GM12878 (cell line): ENCODE results near the gene DNAJB6. TPM values are rescaled to one million over a fixed set of nuclear protein-coding genes. Genes with fewer than 3 reads are reported as not detected.

Experiments used
- ATAC-seq: fragments of 200-7000 bp; cut with Tn5 transposase; 3 replicates; pipeline ENCODE4 v1.9.1; 2020; ENCODE audit warnings: mild to moderate bottlenecking, moderate library complexity
- BruUV-seq: library from RNA; stranded (reverse); fragments of 400-500 nt; replicated peaks from 2 replicates; lab custom pipeline; 2021; lab: Mats Ljungman, UMichigan
- CTCF ChIA-PET: fragments of 300-600 bp; sonication (Branson Sonifier 250); formaldehyde crosslinking; extraction: SDS; loops from one replicate; lab custom pipeline; 2021; ENCODE audit warnings: inconsistent platforms; lab: Yijun Ruan, JAX
- POLR2A ChIA-PET: fragments of 350-600 bp; formaldehyde crosslinking; extraction: SDS; loops from one replicate; lab custom pipeline; 2021; ENCODE audit warnings: inconsistent platforms; lab: Charles Lee
- RAD21 ChIA-PET: fragments of 300-600 bp; sonication (Branson Sonifier 250); formaldehyde crosslinking; loops from one replicate; lab custom pipeline; 2023; ENCODE audit warnings: antibody characterized with exemption; ENCODE audit not compliant: unreplicated experiment; lab: Charles Lee
- SMC1A ChIA-PET: fragments of 300-600 bp; sonication (Branson Sonifier 250); formaldehyde crosslinking; loops from one replicate; lab custom pipeline; 2023; ENCODE audit not compliant: unreplicated experiment, uncharacterized antibody; lab: Charles Lee
- DNase-seq: peaks from one replicate; pipeline ENCODE4 v3.0.0-alpha.2; 2011; ENCODE audit warnings: low read depth, low spot score
- FAIRE-seq: peaks from 3 replicates; lab custom pipeline; 2011; peaks lifted over from hg19 to GRCh38; lab: Jason Lieb, UNC
- H2AFZ ChIP-seq: 2 replicates; pipeline ENCODE4 v1.6.0; 2011; ENCODE audit warnings: low read depth, low read length, control low read depth; ENCODE audit not compliant: control insufficient read depth
- H3K27ac ChIP-seq: 2 replicates; pipeline ENCODE4 v1.5.1; 2011; ENCODE audit warnings: control low read depth; ENCODE audit not compliant: control insufficient read depth, insufficient read depth
- H3K27me3 ChIP-seq, 2 experiments: replicated peaks in 1 of 2; 2 replicates each; pipeline versions ENCODE4 v1.6.0 to v1.6.1; 2011; ENCODE audit warnings: low read length in 1 of 2; ENCODE audit not compliant: control insufficient read depth in 2 of 2, insufficient read depth in 2 of 2
- H3K36me3 ChIP-seq, 2 experiments: 2 replicates each; pipeline ENCODE4 v1.5.1; 2011; ENCODE audit warnings: low read length in 1 of 2; ENCODE audit not compliant: control insufficient read depth in 2 of 2, insufficient read depth in 2 of 2
- H3K4me1 ChIP-seq: 2 replicates; pipeline ENCODE4 v1.6.1; 2011; ENCODE audit warnings: mild to moderate bottlenecking, low read length, moderate library complexity, mixed read lengths; ENCODE audit not compliant: control insufficient read depth, insufficient read depth
- H3K4me2 ChIP-seq: 2 replicates; pipeline ENCODE4 v1.6.0; 2011; ENCODE audit warnings: control low read depth; ENCODE audit not compliant: control insufficient read depth, insufficient read depth
- H3K4me3 ChIP-seq: fragments of 200-600 bp; sonication (generic); 2 replicates; pipeline ENCODE4 v1.5.1; 2016
- H3K79me2 ChIP-seq: 2 replicates; pipeline ENCODE4 v1.6.0; 2011; ENCODE audit warnings: low read length; ENCODE audit not compliant: control insufficient read depth, insufficient read depth
- H3K9ac ChIP-seq: 2 replicates; pipeline ENCODE4 v1.8.0; 2011; ENCODE audit warnings: low read length, control low read depth, mixed read lengths; ENCODE audit not compliant: control insufficient read depth, insufficient read depth
- H3K9me3 ChIP-seq: replicated peaks from 3 replicates; pipeline ENCODE4 v1.5.1; 2011; ENCODE audit warnings: mild to moderate bottlenecking, low read length; ENCODE audit not compliant: control insufficient read depth, insufficient read depth
- H4K20me1 ChIP-seq: 2 replicates; pipeline ENCODE4 v1.6.0; 2011; ENCODE audit not compliant: control insufficient read depth, insufficient read depth
- CBX3 ChIP-seq: fragments of 200-600 bp; sonication (generic); IDR thresholded peaks from 2 replicates; pipeline ENCODE4 v1.6.1; 2016; ENCODE audit warnings: low read depth, borderline replicate concordance
- CBX5 ChIP-seq: sonication (generic); IDR thresholded peaks from 2 replicates; pipeline ENCODE4 v1.6.1; 2016; ENCODE audit warnings: low read depth, moderate library complexity, mild to moderate bottlenecking, inconsistent platforms
- CREM ChIP-seq: IDR thresholded peaks from 2 replicates; pipeline ENCODE4 v1.6.1; 2014; ENCODE audit warnings: antibody characterized with exemption, low read depth
- EED ChIP-seq: sonication (generic); IDR thresholded peaks from 2 replicates; pipeline ENCODE4 v1.6.1; 2016; ENCODE audit warnings: antibody characterized with exemption, low read depth
- ESRRA ChIP-seq: IDR thresholded peaks from 2 replicates; pipeline ENCODE4 v1.6.1; 2012; ENCODE audit warnings: mild to moderate bottlenecking, low read length, improper control_type of control experiment
- FOXK2 ChIP-seq: fragments of 450-650 bp; IDR thresholded peaks from 2 replicates; pipeline ENCODE4 v1.6.1; 2017; ENCODE audit warnings: mild to moderate bottlenecking, moderate library complexity
- MXI1 ChIP-seq: fragments of 150-350 bp; IDR thresholded peaks from 2 replicates; pipeline ENCODE4 v1.6.1; 2011; ENCODE audit warnings: low read depth, mild to moderate bottlenecking, inconsistent platforms, low read length, improper control_type of control experiment
- PAX8 ChIP-seq: fragments of 450-650 bp; IDR thresholded peaks from 2 replicates; pipeline ENCODE4 v1.6.1; 2017; ENCODE audit warnings: mild to moderate bottlenecking, moderate library complexity
- RELA ChIP-seq: fragments of 450-650 bp; IDR thresholded peaks from 2 replicates; pipeline ENCODE4 v1.8.0; 2014; ENCODE audit warnings: borderline replicate concordance; ENCODE audit not compliant: partially characterized antibody
- SIN3A ChIP-seq: IDR thresholded peaks from 2 replicates; pipeline ENCODE4 v1.6.1; 2012; ENCODE audit warnings: low read depth, low read length, improper control_type of control experiment
- SMAD1 ChIP-seq: fragments of 450-650 bp; IDR thresholded peaks from 2 replicates; pipeline ENCODE4 v1.6.1; 2018; ENCODE audit warnings: mild to moderate bottlenecking, low read depth; ENCODE audit not compliant: partially characterized antibody
- SMAD5 ChIP-seq: IDR thresholded peaks from 2 replicates; pipeline ENCODE4 v1.6.1; 2016; ENCODE audit warnings: antibody characterized with exemption, low read depth
- ZNF274 ChIP-seq: IDR thresholded peaks from one replicate; pipeline ENCODE4 v1.8.0; 2011; ENCODE audit not compliant: insufficient read length, insufficient read depth
- WGBS: methylation state at CpG from one replicate; pipeline ENCODE4 v1.1.6; 2016; ENCODE audit warnings: low lambda C conversion rate; ENCODE audit not compliant: insufficient replicate concordance, insufficient coverage; ENCODE audit errors: missing lambda C conversion rate; 5-methylcytosine and 5-hydroxymethylcytosine counted together
- in situ Hi-C: fragments of 300-500 bp; cut with MboI; formaldehyde crosslinking; loops from 9 replicates; pipeline ENCODE4 v1.14.3; 2018; ENCODE audit warnings: mixed read lengths
- intact Hi-C: fragments of 100-400 bp; cut with micrococcal nuclease; formaldehyde crosslinking; loops from one replicate; pipeline ENCODE4 v1.14.2; 2022; ENCODE audit not compliant: unreplicated experiment
- polyA plus RNA-seq, 11 experiments: library from polyadenylated mRNA; depleted of rRNA in 4 of 11; unstranded in 6 of 11; stranded (reverse) in 5 of 11; fragments of >200 nt; fragmentation: Nextera tagmentation in 4 of 11; fragmentation: Illumina TruSeq in 1 of 11; extraction: Ambion mirVana in 4 of 11; extraction: Trizol in 1 of 11; gene quantifications; 1 replicate in 1 of 11; 2 replicates in 10 of 11; pipeline versions ENCODE4 v1.2.1 to v1.2.3, GENCODE V29; 2011 to 2016; ENCODE audit warnings: inconsistent platforms in 2 of 11, missing spikeins in 2 of 11, low read depth in 1 of 11
- total RNA-seq, 4 experiments: library from RNA; depleted of rRNA in 3 of 4; stranded (reverse); fragments of >200 nt in 3 of 4; fragmentation: Illumina TruSeq in 1 of 4; extraction: Trizol in 1 of 4; gene quantifications; 2 replicates each; pipeline versions ENCODE4 v1.2.1 to v1.2.3, GENCODE V29; 2013 to 2021
- TF ChIP-seq, protein P1 (sequence below): fragments of 450-650 bp; formaldehyde crosslinking; IDR thresholded peaks from 2 replicates; pipeline ENCODE4 v1.4.0; 2020; ENCODE audit warnings: mild to moderate bottlenecking, moderate library complexity

The DNAJB6 gene
- total and polyA plus RNA-seq, 10 of the 15 experiments (the other 5 are each of a cell fraction or from before 2014, with no cell fraction given), result 34.5 to 117 (median 53.1) TPM

DNA sequence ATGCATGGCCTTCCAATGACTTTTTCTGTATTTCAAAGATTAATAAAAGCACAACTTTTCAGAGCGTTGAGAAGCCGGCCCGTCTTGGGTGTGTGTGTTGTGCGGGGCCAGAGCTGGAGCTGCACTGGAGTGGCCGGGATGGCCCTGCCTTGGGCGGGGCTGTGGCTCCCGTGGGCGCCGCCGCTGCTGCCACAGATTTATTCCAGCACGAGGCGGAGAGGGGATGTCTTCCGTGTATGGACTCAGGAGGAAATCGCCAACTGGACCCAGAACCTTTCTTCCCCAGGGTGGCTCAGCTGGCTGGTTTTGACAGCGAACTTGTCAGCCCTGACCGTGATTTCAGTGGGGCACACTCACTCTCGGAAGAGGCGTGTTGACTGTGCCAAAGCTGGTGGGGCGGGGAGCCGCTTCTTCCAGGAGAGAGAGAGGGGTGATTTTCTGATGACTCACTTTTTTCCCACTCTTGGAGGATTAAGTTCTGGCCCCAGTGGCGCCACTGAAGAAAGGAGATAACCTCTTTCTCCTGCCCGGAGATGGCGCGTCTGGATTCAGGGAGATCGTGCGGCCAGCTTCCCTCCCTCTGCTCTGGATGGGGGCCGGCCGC lies 72.4 kb downstream of the DNAJB6 start:
- POLR2A ChIA-PET, result no interaction called here
- H3K9ac ChIP-seq, result no peak overlapping the region
- H4K20me1 ChIP-seq, result no peaks in the 10 kb centered on the region
- no peak overlapping the region for H3K4me2 ChIP-seq
- H3K36me3 ChIP-seq, result peaks cover 4 to 18% of the 10 kb centered on the region in 2 experiments; a peak in 3 of 4 replicates
- intact Hi-C loops (no loop called here), in situ Hi-C loops (no loop called here)
- CTCF ChIA-PET, result no interaction called here
- ATAC-seq (no peak), FAIRE-seq (no peak)
- no peaks in the 10 kb centered on the region for H3K79me2 ChIP-seq
- no peaks in the 10 kb centered on the region for H3K4me1 ChIP-seq
- TF ChIP-seq MXI1, result no peak
- no peak for TF ChIP-seq ZNF274
- TF ChIP-seq EED, result no peak
- no peak for TF ChIP-seq ESRRA
- TF ChIP-seq PAX8, result no peak
- TF ChIP-seq, all 136 proteins: peak for 0
- Histone ChIP-seq H3K27ac (no peak overlapping the region), H2AFZ (no peak overlapping the region), H3K9me3 (no peaks in the 10 kb centered on the region), H3K27me3 (no peaks in the 10 kb centered on the region), H3K4me3 (no peak overlapping the region)
- no peak for DNase-seq
- SMC1A ChIA-PET, result no interaction called here
- RAD21 ChIA-PET, result no interaction called here
- 91% methylated on average over 24 of the region's 28 CpGs for WGBS
- no TSS peak for BruUV-seq

DNA sequence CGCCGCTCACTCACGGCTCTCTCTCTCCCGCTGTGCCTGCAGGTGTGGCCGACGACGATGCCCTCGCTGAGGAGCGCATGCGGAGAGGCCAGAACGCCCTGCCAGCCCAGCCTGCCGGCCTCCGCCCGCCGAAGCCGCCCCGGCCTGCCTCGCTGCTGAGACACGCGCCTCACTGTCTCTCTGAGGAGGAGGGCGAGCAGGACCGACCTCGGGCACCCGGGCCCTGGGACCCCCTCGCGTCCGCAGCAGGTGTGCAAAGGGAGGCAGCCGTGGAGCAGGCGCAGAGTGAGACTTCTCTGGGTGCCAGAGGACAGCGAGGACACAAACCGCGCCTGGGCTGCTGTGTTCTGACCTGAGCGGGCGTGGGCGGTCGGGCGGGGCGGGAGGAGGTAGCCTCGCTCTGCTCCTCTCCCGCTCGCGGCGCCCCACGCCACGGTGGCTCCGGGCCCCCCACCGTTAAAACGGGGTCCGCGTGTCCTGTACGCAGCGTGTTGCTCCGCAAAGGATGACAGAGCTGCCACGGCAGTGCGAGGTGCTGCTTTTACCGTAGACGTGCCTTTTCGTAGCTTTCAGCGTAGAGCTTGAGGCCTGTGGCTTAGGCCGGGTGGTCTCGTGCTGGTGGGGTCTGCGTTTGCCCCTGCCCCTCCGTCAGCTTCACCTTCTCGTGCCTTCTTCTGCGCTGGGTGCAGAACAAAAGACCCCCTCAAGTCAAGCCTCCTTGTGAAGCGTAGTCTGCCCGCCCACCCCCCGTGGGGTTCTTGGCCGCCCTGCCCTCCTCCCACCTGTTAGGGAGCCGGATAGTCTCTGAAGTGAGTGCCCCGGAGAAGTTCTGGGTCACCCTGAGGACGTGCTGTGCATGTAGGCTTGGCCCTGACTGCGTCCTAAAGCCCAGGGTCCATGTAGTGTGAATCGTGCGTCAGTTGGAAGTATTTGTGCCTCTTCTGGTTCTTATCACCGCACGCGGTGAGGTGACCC lies 73.2 kb downstream of the DNAJB6 start:
- DNase-seq (no peak), FAIRE-seq (no peak), ATAC-seq (no peak)
- in situ Hi-C loops, result no loop called here
- Histone ChIP-seq H3K4me1 (no peaks in the 10 kb centered on the region), H2AFZ (no peak overlapping the region), H4K20me1 (no peaks in the 10 kb centered on the region), H3K79me2 (no peaks in the 10 kb centered on the region), H3K9ac (no peak overlapping the region), H3K36me3 (peaks cover 4 to 19% of the 10 kb centered on the region in 2 experiments; a peak in 3 of 4 replicates), H3K27me3 (no peaks in the 10 kb centered on the region), H3K9me3 (no peaks in the 10 kb centered on the region), H3K27ac (no peak overlapping the region), H3K4me3 (no peak overlapping the region), H3K4me2 (no peak overlapping the region)
- POLR2A ChIA-PET, result no interaction called here
- RAD21 ChIA-PET, result no interaction called here
- BruUV-seq, result no TSS peak
- WGBS, result 98% methylated on average over 60 of the region's 78 CpGs
- CTCF ChIA-PET, result no interaction called here
- intact Hi-C loops, result no loop called here
- SMC1A ChIA-PET, result no interaction called here
- no peak for TF ChIP-seq CBX3
- no peak for TF ChIP-seq FOXK2
- no peak for TF ChIP-seq SMAD5
- no peak for TF ChIP-seq CBX5
- TF ChIP-seq, protein P1, sequence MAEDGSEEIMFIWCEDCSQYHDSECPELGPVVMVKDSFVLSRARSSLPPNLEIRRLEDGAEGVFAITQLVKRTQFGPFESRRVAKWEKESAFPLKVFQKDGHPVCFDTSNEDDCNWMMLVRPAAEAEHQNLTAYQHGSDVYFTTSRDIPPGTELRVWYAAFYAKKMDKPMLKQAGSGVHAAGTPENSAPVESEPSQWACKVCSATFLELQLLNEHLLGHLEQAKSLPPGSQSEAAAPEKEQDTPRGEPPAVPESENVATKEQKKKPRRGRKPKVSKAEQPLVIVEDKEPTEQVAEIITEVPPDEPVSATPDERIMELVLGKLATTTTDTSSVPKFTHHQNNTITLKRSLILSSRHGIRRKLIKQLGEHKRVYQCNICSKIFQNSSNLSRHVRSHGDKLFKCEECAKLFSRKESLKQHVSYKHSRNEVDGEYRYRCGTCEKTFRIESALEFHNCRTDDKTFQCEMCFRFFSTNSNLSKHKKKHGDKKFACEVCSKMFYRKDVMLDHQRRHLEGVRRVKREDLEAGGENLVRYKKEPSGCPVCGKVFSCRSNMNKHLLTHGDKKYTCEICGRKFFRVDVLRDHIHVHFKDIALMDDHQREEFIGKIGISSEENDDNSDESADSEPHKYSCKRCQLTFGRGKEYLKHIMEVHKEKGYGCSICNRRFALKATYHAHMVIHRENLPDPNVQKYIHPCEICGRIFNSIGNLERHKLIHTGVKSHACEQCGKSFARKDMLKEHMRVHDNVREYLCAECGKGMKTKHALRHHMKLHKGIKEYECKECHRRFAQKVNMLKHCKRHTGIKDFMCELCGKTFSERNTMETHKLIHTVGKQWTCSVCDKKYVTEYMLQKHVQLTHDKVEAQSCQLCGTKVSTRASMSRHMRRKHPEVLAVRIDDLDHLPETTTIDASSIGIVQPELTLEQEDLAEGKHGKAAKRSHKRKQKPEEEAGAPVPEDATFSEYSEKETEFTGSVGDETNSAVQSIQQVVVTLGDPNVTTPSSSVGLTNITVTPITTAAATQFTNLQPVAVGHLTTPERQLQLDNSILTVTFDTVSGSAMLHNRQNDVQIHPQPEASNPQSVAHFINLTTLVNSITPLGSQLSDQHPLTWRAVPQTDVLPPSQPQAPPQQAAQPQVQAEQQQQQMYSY, result no peak
- TF ChIP-seq SIN3A, result no peak
- TF ChIP-seq SMAD1, result no peak
- TF ChIP-seq CREM, result no peak
- no peak for TF ChIP-seq RELA
